NCI-H460 (cell line): ENCODE measurements around the gene CAPS2. TPM values are rescaled to one million over a fixed set of nuclear protein-coding genes. Genes with fewer than 3 reads are reported as not detected.
"Not testable (repeated sequence)": the region's sequence is repeated elsewhere in the genome, so short reads cannot be mapped to it uniquely, and the experiment has no call there.

Experiments used
- DNase-seq: peaks from one replicate; pipeline ENCODE4 v3.0.0-alpha.2; 2016; ENCODE audit warnings: low read depth; ENCODE audit errors: extremely low read depth
- polyA plus RNA-seq: library from polyadenylated mRNA; depleted of rRNA; stranded (reverse); fragments of >200 nt; gene quantifications from 2 replicates; pipeline ENCODE4 v1.2.3, GENCODE V29; 2014; cell fraction: nucleus; rRNA removed
- total RNA-seq: library from RNA; depleted of rRNA; stranded (reverse); fragments of >200 nt; shearing (Covaris generic); gene quantifications from 2 replicates; pipeline ENCODE4 v1.2.3, GENCODE V29; 2014; rRNA removed

Gene CAPS2
- 12.4 and 15.7 TPM in 2 replicates for total RNA-seq
- 15.2 and 29.3 TPM in 2 replicates for polyA plus RNA-seq

DNA sequence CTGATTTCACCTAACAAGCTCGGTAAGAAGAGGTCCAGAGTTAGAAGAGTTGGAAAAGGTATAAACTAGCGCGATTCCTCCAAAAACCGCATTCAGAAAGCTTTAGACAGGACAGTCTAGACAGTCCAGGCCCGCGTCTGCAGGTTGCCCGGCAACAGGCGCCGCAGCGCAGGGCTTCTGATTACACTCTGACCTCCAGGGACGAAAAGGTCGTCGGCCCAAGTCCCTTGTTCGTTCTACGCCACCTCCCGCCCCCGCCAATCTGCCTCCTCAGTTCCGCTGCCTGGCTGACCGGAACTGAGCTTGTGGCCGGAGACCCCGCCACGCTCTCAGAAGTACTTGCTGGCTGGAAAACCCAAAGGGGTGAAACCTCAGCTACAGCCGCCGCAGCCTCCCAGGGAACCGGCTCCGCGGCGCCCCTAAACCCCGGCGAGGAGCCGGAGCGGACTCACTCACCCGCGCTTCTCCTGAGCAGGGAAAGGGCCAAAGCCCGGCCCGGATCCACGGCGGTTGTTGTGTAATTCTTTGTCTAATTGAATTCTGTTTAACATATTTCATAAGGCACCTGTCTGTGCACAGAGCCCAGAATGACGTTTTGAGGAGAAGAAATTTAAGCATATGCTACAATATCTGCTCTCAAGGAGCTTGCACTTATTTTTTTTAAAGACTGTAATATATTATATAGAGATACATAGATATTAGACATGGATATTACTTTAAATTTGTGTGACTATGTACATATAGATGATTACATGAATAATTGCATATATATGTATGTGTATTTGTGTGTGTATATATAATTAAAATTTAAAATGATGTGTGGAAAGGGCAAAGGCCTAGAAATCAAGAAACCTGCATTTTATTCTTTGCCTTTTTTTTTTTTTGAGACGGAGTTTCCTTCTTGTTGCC lies at the start of gene CAPS2:
CAPS2 (minus strand) TSS at position 407 of the 909 bp plus-strand sequence. CDS start 3,826 bp downstream, outside the sequence.
- peak; percentile 74 for DNase-seq

DNA sequence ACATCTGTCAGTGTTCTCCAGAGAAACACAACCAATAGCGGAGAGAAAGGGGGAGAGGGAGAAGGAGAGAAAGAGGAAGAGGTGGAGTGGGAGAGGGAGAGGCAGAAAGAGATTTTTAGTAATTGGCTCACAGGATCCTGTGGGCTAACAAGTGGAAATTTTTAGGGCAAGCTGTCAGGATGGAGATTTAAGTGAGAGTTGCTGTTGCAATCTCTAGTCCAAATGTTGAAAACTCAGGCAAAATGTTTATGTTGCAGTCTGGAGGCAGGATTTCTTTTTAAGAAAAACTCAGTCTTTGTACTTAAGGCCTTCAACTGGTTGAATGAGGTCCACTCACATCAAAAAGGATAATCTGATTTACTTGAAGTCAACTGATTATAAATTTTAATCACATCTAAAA lies 48.2 kb upstream of the CAPS2 start:
- DNase-seq, result no peak

DNA sequence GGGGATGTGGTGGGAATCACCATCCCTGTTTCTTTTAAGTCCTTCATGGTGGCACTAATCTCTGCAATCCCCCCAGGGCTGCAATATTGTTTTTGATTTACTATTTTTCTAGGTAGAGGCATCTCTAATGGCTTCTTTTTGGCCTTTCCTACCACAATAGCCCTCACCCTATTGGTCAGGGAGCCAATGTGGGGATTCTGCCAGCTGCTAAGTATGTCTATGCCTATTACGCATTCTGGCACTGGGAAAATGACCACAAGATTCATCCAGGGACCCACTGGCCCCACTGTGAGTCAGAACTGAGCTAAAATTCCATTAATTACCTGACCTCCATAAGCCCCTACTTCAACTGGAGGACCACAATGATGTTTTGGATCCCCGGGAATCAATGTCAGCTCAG lies 44.8 kb upstream of the CAPS2 start:
- DNase-seq, result no peak

DNA sequence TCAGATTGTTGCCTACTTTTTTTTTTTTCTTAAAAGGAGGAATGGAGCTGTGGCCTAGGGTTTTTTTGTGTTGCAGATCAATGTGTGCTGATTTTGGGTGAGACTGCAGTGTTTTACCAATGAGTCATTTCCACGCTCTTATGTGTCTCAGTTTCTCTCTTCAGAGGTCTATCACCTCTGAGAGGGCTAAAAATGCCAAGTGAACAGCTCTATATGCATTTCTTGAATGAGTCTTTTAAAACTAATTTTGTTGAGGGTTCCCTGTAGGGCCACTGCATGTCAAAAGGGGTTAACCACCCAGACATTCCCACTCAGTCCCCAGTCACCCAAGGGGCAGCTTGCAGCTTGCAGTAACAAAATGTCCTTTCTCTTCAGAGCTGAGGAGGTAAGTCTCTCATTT lies 36.5 kb upstream of the CAPS2 start:
- DNase-seq, result no peak

DNA sequence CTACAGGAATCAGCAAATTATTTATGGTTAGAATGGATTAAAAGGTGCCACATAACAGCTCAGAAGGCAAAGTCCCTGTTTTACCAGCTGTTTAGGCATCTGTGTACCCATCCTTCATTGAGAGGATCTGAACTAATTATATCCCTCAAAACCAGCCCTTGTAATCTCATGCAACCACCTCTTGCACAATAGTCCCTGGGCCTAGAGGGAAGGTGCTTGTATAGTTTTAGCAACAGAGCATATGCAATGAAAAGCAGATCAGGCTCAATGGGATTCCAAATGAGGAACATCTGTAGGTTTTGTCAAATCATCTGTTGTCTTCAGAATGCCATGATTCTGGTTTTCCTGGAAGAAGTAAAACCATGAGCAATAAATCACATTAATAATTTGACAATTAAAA lies 34.8 kb upstream of the CAPS2 start:
- no peak for DNase-seq

DNA sequence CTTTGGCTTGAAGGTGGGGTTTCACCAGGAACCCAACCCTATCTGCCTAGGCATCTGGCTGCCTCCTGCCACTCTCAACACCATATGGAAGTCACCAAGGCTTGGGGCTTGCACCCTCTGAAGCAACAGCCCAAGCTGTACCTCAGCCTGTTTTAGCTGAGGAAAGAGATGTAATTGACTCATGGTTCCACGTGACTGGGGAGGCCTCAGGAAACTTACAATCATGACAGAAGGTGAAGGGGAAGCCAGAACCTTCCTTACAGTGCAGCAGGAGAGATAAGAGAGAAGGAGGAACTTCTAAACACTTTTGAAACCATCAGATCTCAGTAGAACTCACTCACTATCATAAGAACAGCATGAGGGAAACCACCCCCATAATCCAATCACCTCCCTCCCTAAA lies 31.3 kb upstream of the CAPS2 start:
- no peak for DNase-seq

DNA sequence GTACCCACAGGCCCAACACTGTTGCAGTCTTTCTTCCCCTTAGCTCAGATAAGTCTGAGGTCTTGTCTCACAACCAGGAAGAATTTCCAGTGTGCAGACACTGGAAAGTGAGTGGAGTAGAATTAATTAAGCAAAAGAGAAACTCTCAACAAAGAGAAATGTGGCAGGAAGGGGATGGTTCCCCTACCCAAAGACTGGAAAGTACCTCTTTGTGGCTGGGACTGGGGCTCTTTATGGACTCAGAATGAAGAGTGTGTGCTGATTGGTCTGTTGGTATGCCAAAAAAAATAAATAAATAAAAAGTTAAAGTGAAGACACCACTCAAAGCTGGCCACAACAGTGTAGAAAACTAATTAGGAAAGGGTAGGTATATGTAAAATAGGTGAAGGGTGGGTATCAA lies 30.8 kb upstream of the CAPS2 start:
- no peak for DNase-seq

DNA sequence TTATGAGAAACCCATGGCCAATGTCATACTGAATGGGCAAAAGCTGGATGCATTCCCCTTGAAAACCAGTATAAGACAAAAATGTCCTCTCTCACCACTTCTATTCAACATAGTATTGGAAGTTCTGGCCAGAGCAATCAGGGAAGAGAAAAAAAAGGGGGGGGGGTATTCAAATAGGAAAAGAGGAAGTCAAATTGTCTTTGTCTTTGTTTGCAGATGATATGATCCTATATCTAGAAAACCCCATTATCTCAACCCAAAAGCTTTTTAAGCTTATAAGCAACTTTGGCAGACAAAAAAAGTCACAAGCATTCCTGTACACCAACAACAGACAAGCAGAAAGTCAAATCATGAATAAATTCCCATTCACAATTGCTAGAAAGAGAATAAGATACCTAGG lies 23.9 kb upstream of the CAPS2 start:
- DNase-seq, result no peak

DNA sequence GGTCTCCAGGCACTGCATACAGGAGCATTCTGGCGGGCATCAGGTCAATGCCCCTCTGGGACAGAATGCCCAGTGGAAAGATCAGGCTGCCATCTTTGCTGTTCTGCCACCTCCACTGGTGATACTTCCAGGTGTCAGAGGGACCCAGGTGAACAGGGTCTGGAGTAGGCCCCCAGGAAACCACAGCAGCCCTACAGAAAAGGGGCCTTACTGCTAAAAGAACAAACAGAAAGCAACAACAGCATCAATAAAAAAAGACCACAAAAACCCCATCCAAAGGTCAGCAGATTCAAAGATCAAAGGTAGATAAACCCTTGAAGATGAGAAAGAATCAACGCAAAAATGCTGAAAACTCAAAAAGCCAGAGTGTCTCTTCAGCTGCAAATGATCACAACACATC lies 20.3 kb upstream of the CAPS2 start:
- DNase-seq, result no peak

DNA sequence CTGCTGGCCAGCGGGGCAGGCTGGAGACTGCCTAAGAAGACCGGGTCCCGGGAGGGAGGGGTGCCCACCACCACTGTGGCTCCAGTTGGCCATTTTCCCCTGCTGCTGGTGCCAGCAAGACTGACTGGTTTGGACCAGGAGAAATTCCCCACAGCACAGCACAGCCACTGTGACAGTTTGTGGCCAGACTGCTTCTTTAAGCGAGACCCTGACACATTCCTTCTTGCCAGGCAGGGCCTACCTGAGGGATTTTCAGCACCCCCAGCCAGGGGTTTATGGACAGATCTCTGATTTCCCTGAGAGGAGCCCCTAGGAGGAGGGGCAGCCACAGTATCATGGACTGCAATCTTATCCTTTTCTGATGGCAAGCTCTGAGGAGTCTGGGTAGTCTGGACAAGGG lies 19.8 kb upstream of the CAPS2 start:
- DNase-seq, result no peak

DNA sequence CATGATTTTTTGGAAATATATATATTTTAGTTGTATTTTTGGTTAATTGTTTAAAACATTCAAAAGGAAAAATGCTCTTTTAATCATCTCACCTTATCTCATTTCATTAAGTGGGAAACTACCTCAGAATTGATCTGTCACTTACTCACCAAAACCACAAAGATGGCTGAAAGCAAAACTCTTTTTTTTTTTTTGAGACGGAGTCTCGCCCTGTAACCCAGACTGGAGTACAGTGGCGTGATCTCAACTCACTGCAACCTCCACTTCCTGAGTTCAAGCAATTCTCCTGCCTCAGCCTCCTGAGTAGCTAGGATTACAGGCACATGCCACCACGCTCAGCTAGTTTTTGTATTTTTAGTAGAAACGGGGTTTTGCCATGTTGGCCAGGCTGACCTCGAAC lies 16.1 kb upstream of the CAPS2 start:
- not testable (repeated sequence) for DNase-seq

DNA sequence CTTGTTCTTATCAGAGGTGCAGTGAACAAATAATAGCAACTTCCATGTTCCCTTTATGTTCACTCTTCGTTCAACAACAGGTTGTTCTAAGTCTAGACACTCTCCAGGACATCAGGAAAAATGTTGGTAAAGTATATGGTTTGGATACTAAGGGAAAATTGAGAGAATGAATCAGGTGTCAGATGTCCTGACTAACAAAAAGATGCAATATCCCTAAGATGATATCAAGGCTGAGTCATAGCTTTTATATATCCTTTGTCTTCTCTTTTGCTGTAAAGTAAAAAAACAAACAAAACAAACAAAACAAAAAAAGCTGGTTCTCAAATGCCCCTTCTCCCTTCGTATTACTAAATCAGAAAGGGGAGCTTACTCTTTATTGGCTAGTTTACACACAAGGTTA lies 15.4 kb upstream of the CAPS2 start:
- DNase-seq, result no peak

DNA sequence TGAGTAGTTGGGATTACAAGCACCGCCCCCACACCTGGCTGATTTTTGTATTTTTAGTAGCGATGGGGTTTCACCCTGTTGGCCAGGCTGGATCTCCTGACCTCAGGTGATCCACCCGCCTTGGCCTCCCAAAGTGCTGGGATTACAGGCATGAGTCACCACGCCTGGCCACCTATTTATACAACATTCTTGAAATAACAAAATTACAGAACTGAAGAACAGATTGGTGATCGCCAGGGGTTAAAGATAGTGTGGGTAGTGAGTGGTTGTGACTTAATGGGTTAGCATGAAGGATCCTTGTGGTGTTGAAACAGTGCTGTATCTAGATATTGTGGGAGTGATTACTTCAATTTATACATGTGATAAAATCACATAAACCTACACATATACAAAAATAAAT lies 11.7 kb upstream of the CAPS2 start:
- no peak for DNase-seq

DNA sequence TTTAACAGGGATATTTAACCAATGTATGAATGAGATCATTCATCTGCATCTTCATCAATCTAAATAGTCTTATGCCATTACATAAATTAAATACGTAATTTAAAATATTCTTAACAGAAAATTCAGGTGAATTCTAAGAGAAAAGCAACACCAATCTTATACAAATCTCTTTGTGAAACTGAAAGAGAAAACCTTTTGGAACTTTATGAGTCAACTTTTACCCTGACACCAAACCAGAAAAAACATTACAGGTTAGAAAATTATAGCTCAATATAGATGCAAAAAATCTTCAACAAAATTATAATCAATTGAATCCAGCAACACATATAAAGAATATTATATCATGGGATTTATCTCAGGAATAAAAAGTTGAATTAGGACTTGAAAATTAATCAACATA lies 7.8 kb upstream of the CAPS2 start:
- DNase-seq, result no peak

DNA sequence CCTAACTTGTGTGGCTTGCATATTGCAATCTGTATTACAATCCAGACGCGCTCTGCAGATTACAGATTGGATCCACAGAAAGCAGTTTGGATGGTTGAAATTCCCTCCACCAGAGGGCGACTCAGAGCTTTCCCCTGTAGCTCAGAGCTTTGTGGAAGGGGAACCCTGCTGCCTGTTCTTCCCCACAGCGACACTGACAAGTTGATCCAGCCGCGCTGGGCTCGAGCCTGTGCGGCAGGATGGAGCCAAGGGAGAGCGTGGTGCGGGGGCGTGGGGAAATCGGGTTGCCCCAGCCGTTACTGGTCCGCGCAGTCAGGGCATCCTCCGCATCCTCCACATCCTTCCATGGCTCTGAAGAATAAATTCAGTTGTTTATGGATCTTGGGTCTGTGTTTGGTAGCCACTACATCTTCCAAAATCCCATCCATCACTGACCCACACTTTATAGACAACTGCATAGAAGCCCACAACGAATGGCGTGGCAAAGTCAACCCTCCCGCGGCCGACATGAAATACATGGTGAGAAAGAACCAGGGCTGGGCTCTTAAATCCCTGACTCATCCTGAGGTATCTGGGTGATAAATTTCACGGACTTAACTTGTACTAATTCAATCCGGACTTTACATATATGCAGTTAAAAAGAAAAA lies 4.4 kb upstream of the CAPS2 start, which contains the start of gene GLIPR1L1:
GLIPR1L1 (plus strand) TSS at position 287 of the 647 bp plus-strand sequence; CDS start at position 346, 59 bp downstream.
- DNase-seq, result peak; percentile 91

DNA sequence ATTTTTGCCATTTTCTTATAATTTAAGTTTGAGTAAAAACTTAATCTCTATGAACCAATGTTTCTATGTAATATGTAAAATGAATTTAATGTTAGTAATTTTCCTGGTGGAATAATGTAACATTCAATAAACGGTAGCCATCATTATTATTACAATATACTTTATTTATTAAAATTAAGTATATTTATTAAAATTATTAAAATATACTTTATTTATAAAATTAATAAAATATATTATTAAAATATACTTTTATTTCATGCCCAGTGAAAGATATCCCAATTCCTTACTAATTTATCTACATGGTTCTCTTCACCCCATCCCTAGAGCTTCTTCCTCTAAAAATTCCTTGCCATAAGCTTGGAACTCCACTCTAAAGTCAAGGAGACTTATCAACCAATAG lies 2.5 kb downstream of the CAPS2 start:
- DNase-seq, result no peak

DNA sequence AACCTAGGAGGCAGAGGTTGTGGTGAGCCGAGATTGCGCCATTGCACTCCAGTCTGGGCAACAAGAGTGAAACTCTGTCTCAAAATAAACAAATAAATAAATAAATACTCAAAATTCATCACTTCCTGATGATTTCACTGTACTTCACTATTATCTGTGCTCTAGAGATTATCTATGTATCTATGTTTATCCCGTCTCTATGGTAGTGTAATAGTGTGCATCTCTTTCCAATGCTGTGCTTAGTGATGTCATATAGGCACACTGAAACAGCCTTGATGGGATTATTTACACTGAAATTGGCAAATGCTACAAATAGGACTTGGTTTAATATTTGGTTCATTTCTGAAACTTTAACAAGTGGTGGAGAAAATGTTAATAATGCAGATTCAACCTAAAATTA lies 6.5 kb downstream of the CAPS2 start:
- DNase-seq, result no peak

DNA sequence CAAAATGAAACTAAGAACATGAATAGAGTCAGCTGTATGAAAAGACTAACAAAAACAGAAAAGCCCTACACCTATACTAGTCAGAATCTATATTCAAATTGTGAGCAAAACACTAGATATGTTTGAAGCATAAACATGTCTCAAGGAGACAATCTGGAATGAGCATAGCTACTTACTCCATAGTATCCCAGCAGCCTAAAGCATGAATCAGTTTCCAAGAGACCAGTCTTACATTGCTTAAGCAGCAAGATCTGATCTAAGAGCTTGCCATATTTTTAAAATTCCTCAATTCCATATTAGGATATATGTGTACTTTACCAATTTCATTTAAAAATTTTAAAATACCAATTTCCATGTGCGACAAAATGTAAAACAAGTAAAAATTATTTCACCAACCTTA lies 7.7 kb downstream of the CAPS2 start:
- DNase-seq, result no peak

DNA sequence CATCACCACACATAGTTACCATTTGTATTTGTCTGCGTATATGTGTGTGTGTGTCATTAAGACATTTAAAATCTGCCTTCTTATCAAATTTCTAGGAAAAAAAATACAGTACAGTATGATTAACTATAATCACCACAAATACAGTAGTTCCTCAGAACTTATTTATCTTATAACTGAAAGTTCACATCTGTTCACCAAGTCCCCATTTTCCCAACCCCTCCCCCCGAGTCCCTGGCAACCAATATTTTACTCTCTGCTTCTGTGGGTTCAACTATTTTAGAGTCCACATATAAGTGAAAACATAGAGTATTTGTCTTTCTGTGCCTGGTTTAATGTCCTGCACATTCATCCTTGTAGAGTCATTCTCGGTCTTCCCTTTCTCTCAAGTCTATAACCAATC lies 12.3 kb downstream of the CAPS2 start:
- DNase-seq, result no peak

DNA sequence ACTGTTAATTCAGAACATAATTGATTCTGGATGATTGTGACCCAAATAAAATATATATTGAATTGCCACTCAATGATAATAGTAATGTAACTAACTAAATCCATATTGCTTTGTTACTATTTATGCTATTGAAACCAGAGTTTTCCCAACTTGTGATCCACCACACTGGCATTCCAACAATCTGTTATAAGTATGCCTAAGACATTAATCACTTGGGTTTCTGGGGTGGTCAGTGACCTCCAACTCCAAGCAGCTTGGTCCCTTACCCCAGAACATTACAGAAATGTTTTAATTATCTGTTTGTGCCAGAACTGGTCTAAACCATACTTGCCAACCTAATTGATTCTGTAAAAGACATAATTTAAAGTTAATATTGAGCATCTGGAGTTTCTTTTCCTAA lies 14.6 kb downstream of the CAPS2 start:
- DNase-seq, result no peak

DNA sequence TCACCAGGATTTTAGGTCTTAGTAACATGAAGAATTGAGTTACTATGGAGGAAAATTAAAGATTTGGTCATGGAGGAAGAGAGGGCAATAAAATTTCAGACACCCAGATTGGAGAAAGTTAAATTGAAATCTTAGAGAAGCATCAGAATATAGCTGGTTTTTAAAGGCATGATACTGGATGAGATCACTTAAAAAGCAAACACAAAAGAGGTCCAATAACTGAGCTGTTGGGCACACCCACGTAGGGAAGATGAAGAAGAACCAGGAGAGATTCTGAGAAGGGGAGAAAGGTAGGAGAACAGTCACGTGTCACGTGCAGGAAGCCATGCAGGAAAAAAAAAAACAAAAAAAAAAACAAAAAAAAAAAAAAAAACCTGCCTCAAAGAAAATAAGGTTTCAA lies 18.8 kb downstream of the CAPS2 start:
- no peak for DNase-seq

DNA sequence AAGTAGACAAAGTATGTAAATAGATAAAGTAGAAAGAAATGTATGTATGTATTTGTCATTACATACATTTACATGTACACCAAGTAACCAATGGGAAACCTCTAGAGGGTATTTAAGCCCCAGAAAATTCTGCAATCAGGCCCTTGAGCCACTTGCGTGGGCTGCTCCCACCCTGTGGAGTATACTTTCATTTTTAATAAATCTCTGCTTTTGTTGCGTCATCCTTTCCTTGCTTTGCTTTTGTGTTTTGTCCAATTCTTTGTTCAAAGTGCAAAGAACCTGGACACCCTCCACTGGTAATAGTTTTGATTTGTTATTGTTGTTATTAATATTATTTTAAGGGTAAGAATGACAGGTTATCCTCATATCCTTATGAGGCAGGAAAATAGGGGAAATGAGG lies 21.8 kb downstream of the CAPS2 start:
- no peak for DNase-seq
